ENCODE data around the gene SEC14L5. TPM values are rescaled to one million over a fixed set of nuclear protein-coding genes. Genes with fewer than 3 reads are reported as not detected.

SEC14L5 gene
- total RNA-seq, 1 donor from 2014 or later, result 0.41 TPM

GRCh38 chr16:4913130-4913773 lies 44.9 kb upstream of the SEC14L5 start:
- DNase-seq (peak; percentile 30), ATAC-seq (peak; percentile 39 to 61)
- Histone ChIP-seq H3K9me3 (no peaks in the 10 kb centered on the region), H3K36me3 (no peaks in the 10 kb centered on the region), H3K27ac (no peak overlapping the region), H3K4me3 (no peak overlapping the region), H3K4me1 (peaks cover 6% of the 10 kb centered on the region), H3K27me3 (ENCODE audit: low read depth) (no peaks in the 10 kb centered on the region)
- no peak for TF ChIP-seq CTCF (IDR thresholded peaks at IDR 0.05)
- intact Hi-C loops (cut with DNase I), result no loop called here

GRCh38 chr16:4913774-4914525 lies 44.2 kb upstream of the SEC14L5 start:
- no peak for ATAC-seq
- Histone ChIP-seq H3K4me1 (peaks cover 13% of the 10 kb centered on the region), H3K27me3 (ENCODE audit: low read depth) (no peaks in the 10 kb centered on the region), H3K9me3 (no peaks in the 10 kb centered on the region), H3K4me3 (no peak overlapping the region), H3K27ac (no peak overlapping the region), H3K36me3 (no peaks in the 10 kb centered on the region)
- TF ChIP-seq CTCF (IDR thresholded peaks at IDR 0.05), result no peak
- no peak for DNase-seq
- intact Hi-C loops (cut with DNase I), result no loop called here

DNA sequence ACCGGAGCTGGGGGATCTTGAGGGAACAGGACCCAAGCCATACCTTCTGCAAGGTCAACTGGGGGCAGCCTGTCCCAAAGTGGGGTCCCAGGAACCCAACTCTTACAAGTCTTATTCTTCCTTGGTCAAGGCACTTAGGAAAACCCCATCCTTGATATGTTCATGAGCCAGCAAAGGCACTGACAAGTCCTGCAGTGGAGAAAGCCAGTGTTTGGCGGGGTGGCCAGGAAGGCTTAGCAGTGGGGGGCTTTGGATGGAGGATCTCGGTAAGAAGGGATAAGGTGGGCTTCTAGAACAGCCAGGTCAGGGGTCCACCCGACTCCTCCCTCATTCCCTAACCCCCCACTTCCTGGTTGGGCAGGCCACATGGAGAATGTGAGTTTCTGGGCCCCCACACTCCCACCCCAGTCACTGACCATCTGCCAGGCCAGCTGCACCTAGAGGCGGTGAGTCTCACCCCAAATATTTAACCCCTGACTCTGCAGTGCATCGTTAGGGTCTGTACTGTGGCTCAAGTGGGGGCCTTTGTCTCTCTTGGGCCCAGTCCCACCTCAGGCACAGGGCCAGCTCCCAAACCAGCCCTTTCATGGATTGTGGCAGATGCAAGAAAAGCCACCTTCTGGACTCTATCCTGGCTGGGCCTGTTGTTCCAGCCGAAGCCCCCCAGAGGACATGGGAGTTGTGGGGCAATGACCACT lies 43.5 kb upstream of the SEC14L5 start:
- no peak for DNase-seq
- no peak for ATAC-seq
- no peak overlapping the region for H3K4me3 ChIP-seq
- H3K9me3 ChIP-seq, result no peaks in the 10 kb centered on the region
- H3K4me1 ChIP-seq, result peaks cover 18% of the 10 kb centered on the region
- no peaks in the 10 kb centered on the region for H3K36me3 ChIP-seq
- H3K27me3 ChIP-seq (ENCODE audit: low read depth), result no peaks in the 10 kb centered on the region
- TF ChIP-seq CTCF (IDR thresholded peaks at IDR 0.05), result no peak
- intact Hi-C loops (cut with DNase I), result no loop called here
- H3K27ac ChIP-seq, result no peak overlapping the region

- H3K36me3 ChIP-seq, result no peaks in the 10 kb centered on the region
- intact Hi-C loops (cut with DNase I), result no loop called here
- TF ChIP-seq CTCF (IDR thresholded peaks at IDR 0.05), result no peak
- no peak overlapping the region for H3K27ac ChIP-seq
- no peaks in the 10 kb centered on the region for H3K9me3 ChIP-seq
- H3K4me1 ChIP-seq, result peaks cover 18% of the 10 kb centered on the region
- no peak overlapping the region for H3K4me3 ChIP-seq
- H3K27me3 ChIP-seq (ENCODE audit: low read depth), result no peaks in the 10 kb centered on the region
- ATAC-seq (no peak), DNase-seq (no peak)
Observed at GRCh38 chr16:4915226-4915761, 42.8 kb upstream of the SEC14L5 start.

DNA sequence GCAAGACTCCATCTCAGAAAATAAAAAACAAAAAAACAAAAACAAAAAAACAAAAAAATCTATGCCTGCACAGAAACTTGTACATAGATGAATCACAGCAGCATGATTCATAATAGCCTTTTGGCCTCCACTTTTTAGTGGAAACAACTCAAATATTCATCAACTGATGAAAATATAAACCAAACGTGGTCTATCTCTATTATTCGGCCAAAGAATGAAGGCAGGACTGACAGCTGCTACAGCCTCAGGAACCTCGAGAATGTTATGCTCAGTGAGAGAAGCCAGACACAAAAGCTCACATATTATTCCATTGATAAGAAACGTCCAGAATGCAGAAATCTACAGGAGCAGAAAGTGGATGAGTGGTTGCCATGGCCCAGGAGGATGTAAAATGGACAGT lies 41.0 kb upstream of the SEC14L5 start:
- intact Hi-C loops (cut with DNase I), result no loop called here
- Histone ChIP-seq H3K36me3 (no peaks in the 10 kb centered on the region), H3K4me1 (peaks cover 16% of the 10 kb centered on the region), H3K27me3 (ENCODE audit: low read depth) (no peaks in the 10 kb centered on the region), H3K9me3 (no peaks in the 10 kb centered on the region), H3K4me3 (no peak overlapping the region), H3K27ac (peak overlapping the region; percentile 1)
- ATAC-seq, result no peak
- no peak for TF ChIP-seq CTCF (IDR thresholded peaks at IDR 0.05)
- no peak for DNase-seq
